ENCODE data around the gene TBX3. TPM values are rescaled to one million over a fixed set of nuclear protein-coding genes. Genes with fewer than 3 reads are reported as not detected.

The TBX3 gene
- total RNA-seq, 1 experiment from 2014 or later = not detected

Small RNA genes lying within 50 kb of the gene (small RNA-seq; reads per million reads assigned to genes)
- gene RF00019 = not detected
